ENCODE measurements around the gene KIAA1217. TPM values are rescaled to one million over a fixed set of nuclear protein-coding genes. Genes with fewer than 3 reads are reported as not detected.

Gene KIAA1217
- total RNA-seq, 3 donors from 2014 or later (not counting 1 experiment from before 2014, with no cell fraction given) = not detected

GRCh38 chr10:24393201-24393600 lies 184.3 kb downstream of the KIAA1217 start:
- no peak for TF ChIP-seq CTCF (IDR thresholded peaks at IDR 0.05)
- H3K27me3 Mint-ChIP-seq (ENCODE audit: low read depth in 2 of 2) = peaks cover 0 to 5% of the 10 kb centered on the region in 2 donors
- no peak for DNase-seq

DNA sequence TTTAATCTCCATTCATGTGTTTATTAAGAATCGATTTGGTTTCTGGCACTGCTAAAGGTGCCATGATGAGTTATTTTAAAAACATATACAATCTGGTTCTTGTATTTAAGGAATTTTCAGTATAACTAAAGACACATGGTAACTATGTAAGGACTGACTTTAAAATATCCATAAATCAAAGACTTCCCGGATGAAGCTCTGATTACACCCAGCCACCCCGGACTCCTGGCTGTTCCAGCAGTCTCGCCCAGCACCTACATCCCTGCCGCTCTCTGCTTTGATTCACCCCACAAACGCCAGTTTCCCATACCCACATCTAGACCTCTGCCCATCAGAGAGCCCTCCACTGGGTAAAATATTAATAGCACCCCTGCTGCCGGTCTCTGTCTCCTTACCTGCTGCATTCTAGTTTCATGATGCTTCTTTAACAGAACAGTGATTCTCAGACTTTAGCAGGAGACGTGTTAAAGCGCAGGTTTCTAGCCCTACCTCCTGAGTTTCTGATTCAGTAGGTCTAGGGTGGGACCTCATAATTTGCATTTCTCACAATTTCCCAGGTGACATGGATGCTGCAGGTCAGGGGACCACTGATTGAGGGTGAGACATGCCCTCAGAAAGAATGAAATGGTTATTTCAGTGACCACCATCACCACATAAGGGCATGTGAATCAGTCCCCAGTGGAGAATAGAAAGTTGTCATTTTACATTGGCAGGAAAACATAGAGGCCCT lies 185.7 kb downstream of the KIAA1217 start:
- DNase-seq (no peak), ATAC-seq (no peak)
- WGBS (ENCODE audit: insufficient coverage) = 87% methylated on average over 8 of the region's 9 CpGs
- TF ChIP-seq CTCF (IDR thresholded peaks at IDR 0.05) = no peak
- no peaks in the 10 kb centered on the region for H3K9me3 ChIP-seq (ENCODE audit: control insufficient read depth, insufficient read depth, low read length)
- no peak overlapping the region for H3K4me3 ChIP-seq (ENCODE audit: low read length)
- Mint-ChIP-seq H3K4me1 (no peaks in the 10 kb centered on the region), H3K9me3 (no peaks in the 10 kb centered on the region), H3K27ac (no peak overlapping the region), H3K36me3 (no peaks in the 10 kb centered on the region), H3K27me3 (ENCODE audit: low read depth in 2 of 2) (peaks cover 0 to 5% of the 10 kb centered on the region in 2 donors), H3K4me3 (no peak overlapping the region)
- no peaks in the 10 kb centered on the region for H3K27me3 ChIP-seq (ENCODE audit: control insufficient read depth, insufficient read depth, low read length)
- intact Hi-C loops (cut with micrococcal nuclease) = no loop called here
- no peak overlapping the region for H3K27ac ChIP-seq (ENCODE audit: low read length)
- H3K4me1 ChIP-seq (ENCODE audit: control insufficient read depth, insufficient read depth, low read length) = no peaks in the 10 kb centered on the region
- no peaks in the 10 kb centered on the region for H3K36me3 ChIP-seq (ENCODE audit: control insufficient read depth, insufficient read depth, low read length)

More at GRCh38 chr10:24393201-24393600, 184.3 kb downstream of the KIAA1217 start:
- intact Hi-C loops (cut with micrococcal nuclease) = no loop called here
- no peaks in the 10 kb centered on the region for H3K9me3 ChIP-seq (ENCODE audit: control insufficient read depth, insufficient read depth, low read length)
- ATAC-seq = no peak
- H3K27me3 ChIP-seq (ENCODE audit: control insufficient read depth, insufficient read depth, low read length) = no peaks in the 10 kb centered on the region
- no peaks in the 10 kb centered on the region for H3K36me3 Mint-ChIP-seq
- no peak overlapping the region for H3K4me3 Mint-ChIP-seq
- H3K4me1 ChIP-seq (ENCODE audit: control insufficient read depth, insufficient read depth, low read length) = no peaks in the 10 kb centered on the region
- no peak overlapping the region for H3K27ac Mint-ChIP-seq
- H3K27ac ChIP-seq (ENCODE audit: low read length) = no peak overlapping the region
- WGBS (ENCODE audit: insufficient coverage) = 94% methylated on average over 5 of the region's 5 CpGs
- no peaks in the 10 kb centered on the region for H3K36me3 ChIP-seq (ENCODE audit: control insufficient read depth, insufficient read depth, low read length)
- no peak overlapping the region for H3K4me3 ChIP-seq (ENCODE audit: low read length)
- no peaks in the 10 kb centered on the region for H3K4me1 Mint-ChIP-seq
- no peaks in the 10 kb centered on the region for H3K9me3 Mint-ChIP-seq

DNA sequence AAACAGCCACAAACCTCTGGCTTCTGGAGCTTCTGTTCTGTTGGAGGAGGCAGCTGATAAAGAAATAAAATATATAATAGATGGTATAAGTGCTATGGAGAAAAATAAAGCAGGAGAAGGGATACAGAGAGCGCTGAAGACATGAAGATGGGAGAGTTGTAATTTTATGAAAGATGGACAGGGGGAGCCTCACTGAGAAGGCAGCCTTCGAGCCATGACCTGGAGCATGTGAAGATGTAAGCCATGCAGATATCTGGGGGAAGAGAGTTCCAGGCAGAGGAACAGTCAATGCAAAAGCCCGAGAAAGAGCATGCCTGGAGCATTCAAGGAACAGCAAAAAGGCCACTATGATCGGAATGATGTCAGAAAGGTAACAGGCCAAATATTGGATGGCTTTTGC lies 187.5 kb downstream of the KIAA1217 start:
- Mint-ChIP-seq H3K4me3 (no peak overlapping the region), H3K9me3 (no peaks in the 10 kb centered on the region), H3K27ac (no peak overlapping the region), H3K27me3 (ENCODE audit: low read depth in 2 of 2) (peaks cover 0 to 5% of the 10 kb centered on the region in 2 donors), H3K4me1 (no peaks in the 10 kb centered on the region), H3K36me3 (no peaks in the 10 kb centered on the region)
- H3K9me3 ChIP-seq (ENCODE audit: control insufficient read depth, insufficient read depth, low read length) = no peaks in the 10 kb centered on the region
- ATAC-seq = no peak
- WGBS (ENCODE audit: insufficient coverage) = 86% methylated on average over 4 of the region's 4 CpGs
- no peaks in the 10 kb centered on the region for H3K27me3 ChIP-seq (ENCODE audit: control insufficient read depth, insufficient read depth, low read length)
- no peak for DNase-seq
- H3K4me3 ChIP-seq (ENCODE audit: low read length) = no peak overlapping the region
- TF ChIP-seq CTCF (IDR thresholded peaks at IDR 0.05) = no peak
- intact Hi-C loops (cut with micrococcal nuclease) = no loop called here
- no peak overlapping the region for H3K27ac ChIP-seq (ENCODE audit: low read length)
- H3K36me3 ChIP-seq (ENCODE audit: control insufficient read depth, insufficient read depth, low read length) = no peaks in the 10 kb centered on the region
- no peaks in the 10 kb centered on the region for H3K4me1 ChIP-seq (ENCODE audit: control insufficient read depth, insufficient read depth, low read length)

- Mint-ChIP-seq H3K27me3 (ENCODE audit: low read depth in 2 of 2) (peaks cover 0 to 5% of the 10 kb centered on the region in 2 donors), H3K36me3 (no peaks in the 10 kb centered on the region), H3K9me3 (no peaks in the 10 kb centered on the region), H3K27ac (no peak overlapping the region), H3K4me1 (no peaks in the 10 kb centered on the region), H3K4me3 (no peak overlapping the region)
- Histone ChIP-seq H3K27ac (ENCODE audit: low read length) (no peak overlapping the region), H3K9me3 (ENCODE audit: control insufficient read depth, insufficient read depth, low read length) (no peaks in the 10 kb centered on the region), H3K4me1 (ENCODE audit: control insufficient read depth, insufficient read depth, low read length) (no peaks in the 10 kb centered on the region), H3K27me3 (ENCODE audit: control insufficient read depth, insufficient read depth, low read length) (no peaks in the 10 kb centered on the region), H3K36me3 (ENCODE audit: control insufficient read depth, insufficient read depth, low read length) (no peaks in the 10 kb centered on the region), H3K4me3 (ENCODE audit: low read length) (no peak overlapping the region)
- 77% methylated on average over 2 of the region's 2 CpGs for WGBS (ENCODE audit: insufficient coverage)
- no peak for TF ChIP-seq CTCF (IDR thresholded peaks at IDR 0.05)
- intact Hi-C loops (cut with micrococcal nuclease) = no loop called here
- DNase-seq (no peak), ATAC-seq (no peak)
Measured at GRCh38 chr10:24397662-24398061, 188.7 kb downstream of the KIAA1217 start.
